HepG2 (cell line): ENCODE measurements around the gene LITAFD. TPM values are rescaled to one million over a fixed set of nuclear protein-coding genes. Genes with fewer than 3 reads are reported as not detected.

Experiments used
- FOXJ3 ChIP-seq: sonication (generic); formaldehyde crosslinking; IDR thresholded peaks from 2 replicates; pipeline ENCODE4 v1.4.0; 2020; ENCODE audit warnings: missing genetic modification reagents, mild to moderate bottlenecking, borderline replicate concordance
- HNRNPL ChIP-seq: fragments of 200-400 bp; formaldehyde crosslinking; IDR thresholded peaks from 2 replicates; pipeline ENCODE4 v1.6.1; 2017; ENCODE audit warnings: mild to moderate bottlenecking, low read depth, low read length
- HOXA5 ChIP-seq: sonication (generic); formaldehyde crosslinking; IDR thresholded peaks from 2 replicates; pipeline ENCODE4 v1.4.0; 2020; ENCODE audit warnings: missing genetic modification reagents
- KLF11 ChIP-seq: IDR thresholded peaks from 2 replicates; pipeline ENCODE4 v1.6.1; 2016; ENCODE audit warnings: missing compliant biosample characterization
- MTA3 ChIP-seq: sonication (generic); formaldehyde crosslinking; IDR thresholded peaks from 2 replicates; pipeline ENCODE4 v1.4.0; 2020; ENCODE audit warnings: missing genetic modification reagents
- NR2F2 ChIP-seq: IDR thresholded peaks from 2 replicates; pipeline ENCODE4 v1.6.1; 2012; ENCODE audit warnings: low read depth, inconsistent platforms, borderline replicate concordance
- PHF20 ChIP-seq: sonication (generic); formaldehyde crosslinking; IDR thresholded peaks from 2 replicates; pipeline ENCODE4 v1.5.0; 2020; ENCODE audit warnings: mild to moderate bottlenecking, missing genetic modification reagents
- PHF5A ChIP-seq: IDR thresholded peaks from one replicate; pipeline ENCODE4 v1.6.1; 2018; ENCODE audit warnings: low read depth, missing genetic modification reagents; ENCODE audit not compliant: unreplicated experiment
- PTBP1 ChIP-seq: fragments of 200-400 bp; formaldehyde crosslinking; IDR thresholded peaks from 2 replicates; pipeline ENCODE4 v1.6.1; 2018; ENCODE audit warnings: low read length, low read depth; ENCODE audit not compliant: poor library complexity, severe bottlenecking
- RCOR2 ChIP-seq: IDR thresholded peaks from 2 replicates; pipeline ENCODE4 v1.6.1; 2016; ENCODE audit warnings: missing biosample characterization, missing genetic modification reagents
- SNAPC2 ChIP-seq: sonication (generic); formaldehyde crosslinking; IDR thresholded peaks from 2 replicates; pipeline ENCODE4 v1.8.1; 2022; ENCODE audit warnings: mild to moderate bottlenecking, missing genetic modification reagents
- TP53 ChIP-seq: sonication (generic); formaldehyde crosslinking; conservative IDR thresholded peaks from 2 replicates; pipeline ENCODE4 v1.4.0; 2020; ENCODE audit warnings: missing genetic modification reagents
- WIZ ChIP-seq: sonication (generic); formaldehyde crosslinking; IDR thresholded peaks from 2 replicates; pipeline ENCODE4 v1.5.1; 2020; ENCODE audit warnings: mild to moderate bottlenecking, missing genetic modification reagents
- YEATS2 ChIP-seq: sonication (generic); formaldehyde crosslinking; IDR thresholded peaks from 2 replicates; pipeline ENCODE4 v1.4.0; 2020; ENCODE audit warnings: missing genetic modification reagents, borderline replicate concordance
- YEATS4 ChIP-seq: sonication (generic); formaldehyde crosslinking; IDR thresholded peaks from 2 replicates; pipeline ENCODE4 v1.4.0; 2020; ENCODE audit warnings: missing genetic modification reagents, borderline replicate concordance
- ZMYM2 ChIP-seq: sonication (generic); formaldehyde crosslinking; IDR thresholded peaks from 2 replicates; pipeline ENCODE4 v1.8.0; 2022; ENCODE audit warnings: mild to moderate bottlenecking, missing genetic modification reagents
- ZNF20 ChIP-seq: sonication (generic); formaldehyde crosslinking; IDR thresholded peaks from 2 replicates; pipeline ENCODE4 v1.4.0; 2020; ENCODE audit warnings: mild to moderate bottlenecking, moderate library complexity, missing genetic modification reagents
- ZNF205 ChIP-seq: IDR thresholded peaks from 2 replicates; pipeline ENCODE4 v1.6.1; 2018; ENCODE audit warnings: missing biosample characterization, missing genetic modification reagents
- ZNF530 ChIP-seq: sonication (generic); formaldehyde crosslinking; IDR thresholded peaks from 2 replicates; pipeline ENCODE4 v1.5.0; 2020; ENCODE audit warnings: low read depth, mild to moderate bottlenecking, missing genetic modification reagents
- ZNF619 ChIP-seq: sonication (generic); formaldehyde crosslinking; IDR thresholded peaks from 2 replicates; pipeline ENCODE4 v1.4.0; 2020; ENCODE audit warnings: mild to moderate bottlenecking, missing genetic modification reagents
- ZNF879 ChIP-seq: sonication (generic); formaldehyde crosslinking; IDR thresholded peaks from 2 replicates; pipeline ENCODE4 v1.8.1; 2023; ENCODE audit warnings: missing genetic modification reagents
- polyA plus RNA-seq, 8 experiments: library from polyadenylated mRNA; depleted of rRNA in 3 of 8; stranded (reverse) in 7 of 8; unstranded in 1 of 8; fragments of >200 nt; fragmentation: Illumina TruSeq in 4 of 8; extraction: Trizol in 4 of 8; gene quantifications; 2 replicates each; pipeline versions ENCODE4 v1.2.1 to v1.2.3, GENCODE V29; 2011 to 2016; ENCODE audit warnings: low read depth in 4 of 8, missing spikeins in 1 of 8, mixed read lengths in 1 of 8; ENCODE audit not compliant: insufficient read depth in 1 of 8
- total RNA-seq, 5 experiments: library from RNA; depleted of rRNA; stranded (reverse); fragments of >200 nt; fragmentation: Illumina TruSeq; extraction: Trizol; gene quantifications; 2 replicates each; pipeline ENCODE4 v1.2.3, GENCODE V29; 2016; ENCODE audit warnings: low read depth in 1 of 5
- TF ChIP-seq, protein P1 (sequence below): sonication (generic); formaldehyde crosslinking; IDR thresholded peaks from 2 replicates; pipeline ENCODE4 v1.4.0; 2020; ENCODE audit warnings: mild to moderate bottlenecking, missing genetic modification reagents
- TF ChIP-seq, protein P2 (sequence below): IDR thresholded peaks from 2 replicates; pipeline ENCODE4 v1.6.1; 2016; ENCODE audit warnings: low read depth, borderline replicate concordance
- TF ChIP-seq, protein P3 (sequence below): IDR thresholded peaks from 2 replicates; pipeline ENCODE4 v1.6.1; 2018; ENCODE audit warnings: missing genetic modification reagents
- TF ChIP-seq, protein P4 (sequence below): sonication (generic); formaldehyde crosslinking; IDR thresholded peaks from 2 replicates; pipeline ENCODE4 v1.4.0; 2020; ENCODE audit warnings: mild to moderate bottlenecking, missing genetic modification reagents
- TF ChIP-seq, protein P5 (sequence below): sonication (generic); formaldehyde crosslinking; IDR thresholded peaks from 2 replicates; pipeline ENCODE4 v1.4.0; 2020; ENCODE audit warnings: missing genetic modification reagents

The LITAFD gene
- total and polyA plus RNA-seq, 2 of the 13 experiments (the other 11 are each of a cell fraction or from before 2014, with no cell fraction given) = not detected

DNA sequence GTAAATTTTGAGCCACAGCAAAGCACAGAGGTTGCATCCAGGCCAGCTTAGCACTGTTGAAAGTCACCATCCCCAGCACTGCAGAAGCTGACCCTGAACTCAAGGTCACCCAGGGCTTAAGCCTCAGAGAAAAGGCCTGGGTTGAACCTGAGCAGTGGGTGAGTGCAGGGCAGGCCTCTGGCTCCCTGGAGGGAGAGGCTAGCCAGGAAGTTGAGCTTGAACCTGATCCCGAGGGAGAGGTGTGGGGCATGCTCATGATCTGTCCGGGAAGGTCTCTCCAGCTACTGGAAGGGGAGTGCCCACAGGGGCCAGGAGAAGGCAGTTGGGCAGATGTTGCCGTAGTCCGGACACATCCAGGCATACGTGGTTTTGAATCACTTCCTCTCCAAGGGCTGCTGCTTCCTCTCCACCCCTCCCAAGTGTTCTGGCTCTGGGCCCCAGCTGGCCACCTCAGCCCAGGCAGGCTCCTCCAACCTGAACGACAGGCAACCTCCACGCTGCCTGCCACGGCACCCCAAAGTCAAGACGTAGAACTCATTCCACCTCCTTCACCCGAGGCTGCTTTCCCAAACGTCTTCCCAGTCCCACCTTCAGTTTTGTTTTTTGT is 31.8 kb upstream of the LITAFD start (continued):
- TF ChIP-seq FOXJ3 (CRISPR knock-in tag) (peak; percentile 75; the same call in 1 of the 2 replicates), HOXA5 (CRISPR knock-in tag) (0 out of 2 replicates have a peak, but pooled peaks have one; percentile 38), RCOR2 (CRISPR knock-in tag) (peak; percentile 82; the same call in 1 of the 2 replicates), ZNF619 (CRISPR knock-in tag) (peak; percentile 81; the same call in 1 of the 2 replicates), ZNF205 (CRISPR knock-in tag) (peak; percentile 77), PHF20 (peak; percentile 58; the same call in 1 of the 2 replicates), PHF5A (CRISPR knock-in tag) (peak; percentile 97), ZMYM2 (CRISPR knock-in tag) (peak; percentile 82), ZNF530 (CRISPR knock-in tag) (no peak), ZNF20 (CRISPR knock-in tag) (no peak), SNAPC2 (peak; percentile 60; the same call in 1 of the 2 replicates), YEATS2 (peak; percentile 69; the same call in 1 of the 2 replicates), YEATS4 (CRISPR knock-in tag) (peak; percentile 78), PTBP1 (no peak), TP53 (CRISPR knock-in tag) (no peak; the same call in 1 of the 2 replicates), ZNF879 (CRISPR knock-in tag) (no peak), HNRNPL (peak; percentile 61; the same call in 1 of the 2 replicates), WIZ (CRISPR knock-in tag) (no peak; the same call in 1 of the 2 replicates), MTA3 (CRISPR knock-in tag) (no peak), NR2F2 (peak; percentile 76), KLF11 (peak; percentile 76; the same call in 1 of the 2 replicates)
- TF ChIP-seq, protein P1, sequence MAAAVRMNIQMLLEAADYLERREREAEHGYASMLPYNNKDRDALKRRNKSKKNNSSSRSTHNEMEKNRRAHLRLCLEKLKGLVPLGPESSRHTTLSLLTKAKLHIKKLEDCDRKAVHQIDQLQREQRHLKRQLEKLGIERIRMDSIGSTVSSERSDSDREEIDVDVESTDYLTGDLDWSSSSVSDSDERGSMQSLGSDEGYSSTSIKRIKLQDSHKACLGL (CRISPR knock-in tag) = no peak
- TF ChIP-seq, protein P2, sequence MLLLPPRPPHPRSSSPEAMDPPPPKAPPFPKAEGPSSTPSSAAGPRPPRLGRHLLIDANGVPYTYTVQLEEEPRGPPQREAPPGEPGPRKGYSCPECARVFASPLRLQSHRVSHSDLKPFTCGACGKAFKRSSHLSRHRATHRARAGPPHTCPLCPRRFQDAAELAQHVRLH (CRISPR knock-in tag) = peak; percentile 97
- TF ChIP-seq, protein P3, sequence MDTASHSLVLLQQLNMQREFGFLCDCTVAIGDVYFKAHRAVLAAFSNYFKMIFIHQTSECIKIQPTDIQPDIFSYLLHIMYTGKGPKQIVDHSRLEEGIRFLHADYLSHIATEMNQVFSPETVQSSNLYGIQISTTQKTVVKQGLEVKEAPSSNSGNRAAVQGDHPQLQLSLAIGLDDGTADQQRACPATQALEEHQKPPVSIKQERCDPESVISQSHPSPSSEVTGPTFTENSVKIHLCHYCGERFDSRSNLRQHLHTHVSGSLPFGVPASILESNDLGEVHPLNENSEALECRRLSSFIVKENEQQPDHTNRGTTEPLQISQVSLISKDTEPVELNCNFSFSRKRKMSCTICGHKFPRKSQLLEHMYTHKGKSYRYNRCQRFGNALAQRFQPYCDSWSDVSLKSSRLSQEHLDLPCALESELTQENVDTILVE = peak; percentile 69
- TF ChIP-seq, protein P4, sequence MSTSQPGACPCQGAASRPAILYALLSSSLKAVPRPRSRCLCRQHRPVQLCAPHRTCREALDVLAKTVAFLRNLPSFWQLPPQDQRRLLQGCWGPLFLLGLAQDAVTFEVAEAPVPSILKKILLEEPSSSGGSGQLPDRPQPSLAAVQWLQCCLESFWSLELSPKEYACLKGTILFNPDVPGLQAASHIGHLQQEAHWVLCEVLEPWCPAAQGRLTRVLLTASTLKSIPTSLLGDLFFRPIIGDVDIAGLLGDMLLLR (CRISPR knock-in tag) = 0 out of 2 replicates have a peak, but pooled peaks have one; percentile 21
- TF ChIP-seq, protein P5, sequence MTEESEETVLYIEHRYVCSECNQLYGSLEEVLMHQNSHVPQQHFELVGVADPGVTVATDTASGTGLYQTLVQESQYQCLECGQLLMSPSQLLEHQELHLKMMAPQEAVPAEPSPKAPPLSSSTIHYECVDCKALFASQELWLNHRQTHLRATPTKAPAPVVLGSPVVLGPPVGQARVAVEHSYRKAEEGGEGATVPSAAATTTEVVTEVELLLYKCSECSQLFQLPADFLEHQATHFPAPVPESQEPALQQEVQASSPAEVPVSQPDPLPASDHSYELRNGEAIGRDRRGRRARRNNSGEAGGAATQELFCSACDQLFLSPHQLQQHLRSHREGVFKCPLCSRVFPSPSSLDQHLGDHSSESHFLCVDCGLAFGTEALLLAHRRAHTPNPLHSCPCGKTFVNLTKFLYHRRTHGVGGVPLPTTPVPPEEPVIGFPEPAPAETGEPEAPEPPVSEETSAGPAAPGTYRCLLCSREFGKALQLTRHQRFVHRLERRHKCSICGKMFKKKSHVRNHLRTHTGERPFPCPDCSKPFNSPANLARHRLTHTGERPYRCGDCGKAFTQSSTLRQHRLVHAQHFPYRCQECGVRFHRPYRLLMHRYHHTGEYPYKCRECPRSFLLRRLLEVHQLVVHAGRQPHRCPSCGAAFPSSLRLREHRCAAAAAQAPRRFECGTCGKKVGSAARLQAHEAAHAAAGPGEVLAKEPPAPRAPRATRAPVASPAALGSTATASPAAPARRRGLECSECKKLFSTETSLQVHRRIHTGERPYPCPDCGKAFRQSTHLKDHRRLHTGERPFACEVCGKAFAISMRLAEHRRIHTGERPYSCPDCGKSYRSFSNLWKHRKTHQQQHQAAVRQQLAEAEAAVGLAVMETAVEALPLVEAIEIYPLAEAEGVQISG = peak; percentile 84
